Astrocyte (in vitro differentiated cells and primary cell): ENCODE data around the gene NUBPL. TPM values are rescaled to one million over a fixed set of nuclear protein-coding genes. Genes with fewer than 3 reads are reported as not detected.
"Not testable (repeated sequence)": the region's sequence is repeated elsewhere in the genome, so short reads cannot be mapped to it uniquely, and the experiment has no call there.

Source experiments
- DNase-seq: peaks from one replicate; pipeline ENCODE4 v3.0.0-alpha.2; 2010; ENCODE audit warnings: low read depth
- FAIRE-seq: peaks from 2 replicates; lab custom pipeline; 2011; peaks lifted over from hg19 to GRCh38; lab: Jason Lieb, UNC
- H2AFZ ChIP-seq: 2 replicates; pipeline ENCODE4 v1.6.0; 2012; ENCODE audit warnings: low read depth, low read length, inconsistent platforms
- H3K27ac ChIP-seq: 2 replicates; pipeline ENCODE4 v1.5.1; 2011; ENCODE audit warnings: low read depth, low read length, inconsistent platforms
- H3K27me3 ChIP-seq: 2 replicates; pipeline ENCODE4 v1.6.0; 2011; ENCODE audit warnings: low read length, inconsistent platforms; ENCODE audit not compliant: insufficient read depth
- H3K36me3 ChIP-seq: 2 replicates; pipeline ENCODE4 v1.5.1; 2011; ENCODE audit warnings: low read length, inconsistent platforms; ENCODE audit not compliant: insufficient read depth
- H3K4me1 ChIP-seq: 2 replicates; pipeline ENCODE4 v1.5.1; 2011; ENCODE audit warnings: low read length, inconsistent platforms; ENCODE audit not compliant: insufficient read depth
- H3K4me2 ChIP-seq: 2 replicates; pipeline ENCODE4 v1.6.0; 2012; ENCODE audit warnings: low read length, inconsistent platforms
- H3K4me3 ChIP-seq: 2 replicates; pipeline ENCODE4 v1.5.1; 2011; ENCODE audit warnings: low read depth, mild to moderate bottlenecking, low read length, inconsistent platforms; ENCODE audit not compliant: insufficient read depth
- H3K79me2 ChIP-seq: 2 replicates; pipeline ENCODE4 v1.6.0; 2012; ENCODE audit warnings: mild to moderate bottlenecking, low read length, inconsistent platforms; ENCODE audit not compliant: insufficient read depth
- H3K9ac ChIP-seq: 2 replicates; pipeline ENCODE4 v1.6.0; 2012; ENCODE audit warnings: mild to moderate bottlenecking, low read length, inconsistent platforms
- H3K9me3 ChIP-seq: 2 replicates; pipeline ENCODE4 v1.5.1; 2012; ENCODE audit warnings: low read depth, mild to moderate bottlenecking, low read length, inconsistent platforms; ENCODE audit not compliant: insufficient read depth
- H4K20me1 ChIP-seq: 2 replicates; pipeline ENCODE4 v1.6.0; 2012; ENCODE audit warnings: low read length, inconsistent platforms; ENCODE audit not compliant: insufficient read depth
- H3K27ac Mint-ChIP-seq: one replicate; pipeline ENCODE4 v1.8.0; 2021; ENCODE audit warnings: mild to moderate bottlenecking, mixed read lengths; ENCODE audit not compliant: unreplicated experiment
- H3K27me3 Mint-ChIP-seq: one replicate; pipeline ENCODE4 v1.8.0; 2021; ENCODE audit warnings: low read depth, mixed read lengths; ENCODE audit not compliant: unreplicated experiment
- H3K36me3 Mint-ChIP-seq: one replicate; pipeline ENCODE4 v1.8.0; 2021; ENCODE audit warnings: low read depth, mixed read lengths; ENCODE audit not compliant: unreplicated experiment
- H3K4me1 Mint-ChIP-seq: one replicate; pipeline ENCODE4 v1.8.0; 2021; ENCODE audit warnings: low read depth, mixed read lengths; ENCODE audit not compliant: unreplicated experiment
- H3K4me3 Mint-ChIP-seq: one replicate; pipeline ENCODE4 v1.8.0; 2021; ENCODE audit warnings: mild to moderate bottlenecking, moderate library complexity, mixed read lengths; ENCODE audit not compliant: unreplicated experiment
- H3K9me3 Mint-ChIP-seq: one replicate; pipeline ENCODE4 v1.8.0; 2021; ENCODE audit warnings: mild to moderate bottlenecking, mixed read lengths; ENCODE audit not compliant: unreplicated experiment
- CTCF ChIP-seq: IDR thresholded peaks from 2 replicates; pipeline ENCODE4 v1.5.1; 2011; ENCODE audit warnings: low read depth, mild to moderate bottlenecking, inconsistent platforms, low read length, moderate library complexity; ENCODE audit not compliant: insufficient read depth
- EZH2 ChIP-seq: IDR thresholded peaks from 2 replicates; pipeline ENCODE4 v1.6.1; 2012; ENCODE audit warnings: mild to moderate bottlenecking, low read length, inconsistent platforms; ENCODE audit not compliant: insufficient read depth
- total RNA-seq: library from RNA; stranded (reverse); gene quantifications from 2 replicates; pipeline ENCODE4 v1.2.1, GENCODE V29; 2021

Gene NUBPL
- total RNA-seq, 1 donor from 2014 or later: 9.0 TPM

GRCh38 chr14:31749275-31749674 is 188.1 kb downstream of the NUBPL start:
- no peak for DNase-seq
- Histone ChIP-seq H3K79me2 (no peaks in the 10 kb centered on the region), H3K4me2 (no peak overlapping the region), H2AFZ (no peak overlapping the region), H3K27ac (no peak overlapping the region), H3K36me3 (no peaks in the 10 kb centered on the region), H3K4me3 (no peak overlapping the region), H3K9me3 (no peaks in the 10 kb centered on the region), H3K27me3 (no peaks in the 10 kb centered on the region), H3K9ac (no peak overlapping the region), H4K20me1 (no peaks in the 10 kb centered on the region), H3K4me1 (no peaks in the 10 kb centered on the region)
- TF ChIP-seq CTCF: no peak
- no peak for TF ChIP-seq EZH2
- Mint-ChIP-seq H3K4me3 (no peak overlapping the region), H3K4me1 (no peaks in the 10 kb centered on the region), H3K36me3 (peaks cover 6% of the 10 kb centered on the region), H3K27me3 (no peaks in the 10 kb centered on the region), H3K27ac (no peak overlapping the region), H3K9me3 (peaks cover 28% of the 10 kb centered on the region)
- FAIRE-seq: no peak

GRCh38 chr14:31751047-31751446 is 189.8 kb downstream of the NUBPL start:
- not testable (repeated sequence) for DNase-seq, FAIRE-seq, H3K9ac ChIP-seq, H3K27me3 ChIP-seq, H3K4me1 ChIP-seq, H3K36me3 Mint-ChIP-seq, H4K20me1 ChIP-seq, H3K4me1 Mint-ChIP-seq, H2AFZ ChIP-seq, H3K27me3 Mint-ChIP-seq, H3K79me2 ChIP-seq, H3K4me3 Mint-ChIP-seq, H3K4me3 ChIP-seq, H3K4me2 ChIP-seq, H3K9me3 ChIP-seq, H3K27ac Mint-ChIP-seq, H3K36me3 ChIP-seq, H3K27ac ChIP-seq
- H3K9me3 Mint-ChIP-seq: peaks cover 28% of the 10 kb centered on the region

GRCh38 chr14:31752867-31753661 is 191.9 kb downstream of the NUBPL start:
- no peak for DNase-seq
- Mint-ChIP-seq H3K4me1 (no peaks in the 10 kb centered on the region), H3K27ac (no peak overlapping the region), H3K27me3 (no peaks in the 10 kb centered on the region), H3K36me3 (peaks cover 5% of the 10 kb centered on the region), H3K4me3 (no peak overlapping the region), H3K9me3 (peaks cover 16% of the 10 kb centered on the region)
- Histone ChIP-seq H3K79me2 (no peaks in the 10 kb centered on the region), H3K9me3 (no peaks in the 10 kb centered on the region), H3K27me3 (no peaks in the 10 kb centered on the region), H3K9ac (no peak overlapping the region), H4K20me1 (no peaks in the 10 kb centered on the region), H3K4me3 (no peak overlapping the region), H2AFZ (no peak overlapping the region), H3K4me1 (no peaks in the 10 kb centered on the region), H3K27ac (no peak overlapping the region), H3K36me3 (no peaks in the 10 kb centered on the region), H3K4me2 (no peak overlapping the region)
- TF ChIP-seq EZH2 (no peak), CTCF (no peak)
- no peak for FAIRE-seq
